GM21526 (cell line): ENCODE data around the gene ZNF341.

Experiments
- ATAC-seq: cut with Tn5 transposase; IDR thresholded peaks from one replicate; pipeline ENCODE4 v1.9.1; 2021; ENCODE audit warnings: moderate library complexity; ENCODE audit not compliant: unreplicated experiment, low FRiP score

The ZNF341 gene

GRCh38 chr20:33838035-33838864 lies 106.5 kb downstream of the ZNF341 start:
- ATAC-seq: no peak

- ATAC-seq: no peak
Observed at GRCh38 chr20:33839591-33839990, 107.8 kb downstream of the ZNF341 start.

GRCh38 chr20:33840160-33840559 lies 108.4 kb downstream of the ZNF341 start:
- no peak for ATAC-seq

GRCh38 chr20:33840759-33841435 lies 109.1 kb downstream of the ZNF341 start:
- no peak for ATAC-seq

GRCh38 chr20:33841436-33841799 lies 109.6 kb downstream of the ZNF341 start:
- ATAC-seq: no peak
